ENCODE results near the gene PTPN14. TPM values are rescaled to one million over a fixed set of nuclear protein-coding genes. Genes with fewer than 3 reads are reported as not detected.

PTPN14 gene
- polyA plus RNA-seq, 1 donor from 2014 or later: 0.07 TPM

DNA sequence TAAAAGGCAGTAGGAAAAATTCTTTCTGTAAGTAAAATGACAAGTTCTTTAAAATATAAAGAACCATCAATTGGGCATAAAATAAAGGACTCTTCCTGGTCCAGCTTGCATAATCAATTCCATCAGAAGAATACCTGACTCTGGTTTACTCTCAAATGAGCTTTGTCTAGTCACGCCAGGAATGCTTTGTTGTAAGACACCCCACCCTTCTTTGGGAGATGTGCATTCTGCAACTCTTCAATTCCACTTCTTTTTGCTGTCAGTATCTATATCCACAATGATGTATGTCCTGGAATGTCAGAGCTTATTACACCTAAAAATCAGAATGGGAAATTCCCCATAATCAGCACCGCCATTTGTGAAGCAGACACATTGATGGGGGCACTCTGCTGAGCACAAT, 76.1 kb downstream of the PTPN14 start:
- Histone ChIP-seq H3K27me3 (ENCODE audit: insufficient read depth, low read depth, low read length) (no peaks in the 10 kb centered on the region), H3K4me3 (ENCODE audit: low read length) (no peak overlapping the region), H3K36me3 (ENCODE audit: insufficient read depth, low read length) (no peaks in the 10 kb centered on the region), H2AFZ (ENCODE audit: low read depth, low read length) (no peak overlapping the region), H3K79me2 (replicated peaks; ENCODE audit: insufficient read depth, low read length) (no peaks in the 10 kb centered on the region), H3K9ac (ENCODE audit: low read length) (no peak overlapping the region), H3K9me3 (ENCODE audit: low read length) (no peaks in the 10 kb centered on the region), H3K9me2 (ENCODE audit: insufficient read depth, low read length) (no peaks in the 10 kb centered on the region), H3F3A (ENCODE audit: insufficient read depth, low read length, poor library complexity, severe bottlenecking) (no peaks in the 10 kb centered on the region), H3K27ac (ENCODE audit: low read length) (no peak overlapping the region), H3K4me2 (ENCODE audit: low read length) (no peak overlapping the region), H4K20me1 (ENCODE audit: insufficient read depth) (no peaks in the 10 kb centered on the region)
- TF ChIP-seq EZH2 (IDR thresholded peaks at IDR 0.05; ENCODE audit: borderline replicate concordance, insufficient read depth, low read length, poor library complexity, severe bottlenecking) (no peak), SMC3 (conservative IDR thresholded peaks at IDR 0.05; ENCODE audit: poor library complexity) (no peak)

GRCh38 chr1:214474467-214474866, 76.9 kb downstream of the PTPN14 start:
- TF ChIP-seq REST (IDR thresholded peaks at IDR 0.05; ENCODE audit: borderline replicate concordance) (no peak), SMC3 (conservative IDR thresholded peaks at IDR 0.05; ENCODE audit: poor library complexity) (no peak), EP300 (conservative IDR thresholded peaks at IDR 0.05; ENCODE audit: poor library complexity, severe bottlenecking) (no peak), MXI1 (conservative IDR thresholded peaks at IDR 0.05; ENCODE audit: poor library complexity, severe bottlenecking) (no peak), EZH2 (IDR thresholded peaks at IDR 0.05; ENCODE audit: borderline replicate concordance, insufficient read depth, low read length, poor library complexity, severe bottlenecking) (no peak), TAF1 (IDR thresholded peaks at IDR 0.05; ENCODE audit: low read depth) (no peak), POLR2AphosphoS5 (IDR thresholded peaks at IDR 0.05) (no peak), RAD21 (conservative IDR thresholded peaks at IDR 0.05) (no peak)
- TF ChIP-seq, protein P1, sequence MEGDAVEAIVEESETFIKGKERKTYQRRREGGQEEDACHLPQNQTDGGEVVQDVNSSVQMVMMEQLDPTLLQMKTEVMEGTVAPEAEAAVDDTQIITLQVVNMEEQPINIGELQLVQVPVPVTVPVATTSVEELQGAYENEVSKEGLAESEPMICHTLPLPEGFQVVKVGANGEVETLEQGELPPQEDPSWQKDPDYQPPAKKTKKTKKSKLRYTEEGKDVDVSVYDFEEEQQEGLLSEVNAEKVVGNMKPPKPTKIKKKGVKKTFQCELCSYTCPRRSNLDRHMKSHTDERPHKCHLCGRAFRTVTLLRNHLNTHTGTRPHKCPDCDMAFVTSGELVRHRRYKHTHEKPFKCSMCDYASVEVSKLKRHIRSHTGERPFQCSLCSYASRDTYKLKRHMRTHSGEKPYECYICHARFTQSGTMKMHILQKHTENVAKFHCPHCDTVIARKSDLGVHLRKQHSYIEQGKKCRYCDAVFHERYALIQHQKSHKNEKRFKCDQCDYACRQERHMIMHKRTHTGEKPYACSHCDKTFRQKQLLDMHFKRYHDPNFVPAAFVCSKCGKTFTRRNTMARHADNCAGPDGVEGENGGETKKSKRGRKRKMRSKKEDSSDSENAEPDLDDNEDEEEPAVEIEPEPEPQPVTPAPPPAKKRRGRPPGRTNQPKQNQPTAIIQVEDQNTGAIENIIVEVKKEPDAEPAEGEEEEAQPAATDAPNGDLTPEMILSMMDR (IDR thresholded peaks at IDR 0.05; ENCODE audit: poor library complexity, severe bottlenecking): no peak
- Histone ChIP-seq H3F3A (ENCODE audit: insufficient read depth, low read length, poor library complexity, severe bottlenecking) (no peaks in the 10 kb centered on the region), H3K9ac (ENCODE audit: low read length) (no peak overlapping the region), H3K27ac (ENCODE audit: low read length) (no peak overlapping the region), H3K36me3 (ENCODE audit: insufficient read depth, low read length) (no peaks in the 10 kb centered on the region), H3K79me2 (replicated peaks; ENCODE audit: insufficient read depth, low read length) (no peaks in the 10 kb centered on the region), H3K4me2 (ENCODE audit: low read length) (no peak overlapping the region), H3K9me3 (ENCODE audit: low read length) (no peaks in the 10 kb centered on the region), H3K9me2 (ENCODE audit: insufficient read depth, low read length) (no peaks in the 10 kb centered on the region), H3K27me3 (ENCODE audit: insufficient read depth, low read depth, low read length) (no peaks in the 10 kb centered on the region), H2AFZ (ENCODE audit: low read depth, low read length) (no peak overlapping the region), H4K20me1 (ENCODE audit: insufficient read depth) (no peaks in the 10 kb centered on the region), H3K4me3 (ENCODE audit: low read length) (no peak overlapping the region)

DNA sequence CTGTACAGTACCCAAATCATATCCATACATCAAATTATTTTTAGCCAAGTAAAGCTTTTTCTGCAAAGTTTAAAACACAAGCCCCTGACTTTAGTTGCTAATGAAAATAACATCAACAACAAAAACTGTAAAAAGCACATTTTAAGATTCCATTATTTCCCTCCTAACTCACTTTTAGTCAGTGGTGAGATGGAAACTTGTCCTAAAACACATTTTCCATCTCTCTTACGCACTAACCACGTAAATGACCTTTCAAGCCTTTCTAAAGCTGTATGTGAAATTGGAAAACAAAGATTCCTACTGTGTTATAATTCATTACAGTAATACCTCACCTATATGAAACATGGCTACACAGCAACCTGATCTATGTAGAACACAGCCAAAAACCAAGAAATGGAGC, 77.5 kb downstream of the PTPN14 start:
- H3K9me2 ChIP-seq (ENCODE audit: insufficient read depth, low read length): no peaks in the 10 kb centered on the region
- no peaks in the 10 kb centered on the region for H3K79me2 ChIP-seq (replicated peaks; ENCODE audit: insufficient read depth, low read length)
- H3K9ac ChIP-seq (ENCODE audit: low read length): no peak overlapping the region
- TF ChIP-seq, protein P1 (IDR thresholded peaks at IDR 0.05; ENCODE audit: poor library complexity, severe bottlenecking): no peak
- TF ChIP-seq RAD21 (conservative IDR thresholded peaks at IDR 0.05) (no peak), POLR2AphosphoS5 (IDR thresholded peaks at IDR 0.05) (no peak), REST (IDR thresholded peaks at IDR 0.05; ENCODE audit: borderline replicate concordance) (no peak), EZH2 (IDR thresholded peaks at IDR 0.05; ENCODE audit: borderline replicate concordance, insufficient read depth, low read length, poor library complexity, severe bottlenecking) (no peak)
- no peaks in the 10 kb centered on the region for H3K9me3 ChIP-seq (ENCODE audit: low read length)
- H3K4me3 ChIP-seq (ENCODE audit: low read length): no peak overlapping the region
- no peak overlapping the region for H3K27ac ChIP-seq (ENCODE audit: low read length)
- no peaks in the 10 kb centered on the region for H3K36me3 ChIP-seq (ENCODE audit: insufficient read depth, low read length)
- no peaks in the 10 kb centered on the region for H3K27me3 ChIP-seq (ENCODE audit: insufficient read depth, low read depth, low read length)
- H3F3A ChIP-seq (ENCODE audit: insufficient read depth, low read length, poor library complexity, severe bottlenecking): no peaks in the 10 kb centered on the region
- H4K20me1 ChIP-seq (ENCODE audit: insufficient read depth): no peaks in the 10 kb centered on the region
- H2AFZ ChIP-seq (ENCODE audit: low read depth, low read length): no peak overlapping the region
- no peak overlapping the region for H3K4me2 ChIP-seq (ENCODE audit: low read length)

Measured in neural cell (in vitro differentiated cells).